ENCODE data around the gene DEFB121.
"Not testable (repeated sequence)": the region's sequence is repeated elsewhere in the genome, so short reads cannot be mapped to it uniquely, and the experiment has no call there.

DEFB121 gene, protein sequence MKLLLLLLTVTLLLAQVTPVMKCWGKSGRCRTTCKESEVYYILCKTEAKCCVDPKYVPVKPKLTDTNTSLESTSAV
- total RNA-seq: 0 reads per million in 2 donors

- DNase-seq: no peak
Observed at GRCh38 chr20:31406115-31406514, at the start of gene DEFB121. DEFB121 (minus strand) TSS chr20:31406215; CDS start chr20:31406152, 63 bp downstream.

GRCh38 chr20:31454361-31454760 is 48.3 kb upstream of the DEFB121 start:
- no peak for DNase-seq

DNA sequence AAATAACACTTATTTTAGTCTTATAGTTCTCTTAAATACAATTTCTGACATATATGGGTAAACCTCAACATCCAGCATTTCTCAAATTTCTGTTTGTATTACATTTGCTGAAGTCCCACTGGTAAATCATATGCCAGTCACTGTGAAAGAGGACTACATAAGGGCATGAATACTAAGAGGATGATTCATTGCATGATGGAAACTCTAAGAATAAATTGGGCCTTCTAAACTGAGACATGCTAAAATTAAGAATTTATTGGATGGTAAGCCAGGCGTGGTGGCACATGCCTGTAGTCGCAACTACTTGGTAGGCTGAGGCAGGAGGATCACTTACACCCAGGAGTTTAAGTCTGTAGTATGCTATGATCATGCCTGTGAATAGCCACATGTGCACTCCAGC is 46.6 kb upstream of the DEFB121 start:
- no peak for DNase-seq

DNA sequence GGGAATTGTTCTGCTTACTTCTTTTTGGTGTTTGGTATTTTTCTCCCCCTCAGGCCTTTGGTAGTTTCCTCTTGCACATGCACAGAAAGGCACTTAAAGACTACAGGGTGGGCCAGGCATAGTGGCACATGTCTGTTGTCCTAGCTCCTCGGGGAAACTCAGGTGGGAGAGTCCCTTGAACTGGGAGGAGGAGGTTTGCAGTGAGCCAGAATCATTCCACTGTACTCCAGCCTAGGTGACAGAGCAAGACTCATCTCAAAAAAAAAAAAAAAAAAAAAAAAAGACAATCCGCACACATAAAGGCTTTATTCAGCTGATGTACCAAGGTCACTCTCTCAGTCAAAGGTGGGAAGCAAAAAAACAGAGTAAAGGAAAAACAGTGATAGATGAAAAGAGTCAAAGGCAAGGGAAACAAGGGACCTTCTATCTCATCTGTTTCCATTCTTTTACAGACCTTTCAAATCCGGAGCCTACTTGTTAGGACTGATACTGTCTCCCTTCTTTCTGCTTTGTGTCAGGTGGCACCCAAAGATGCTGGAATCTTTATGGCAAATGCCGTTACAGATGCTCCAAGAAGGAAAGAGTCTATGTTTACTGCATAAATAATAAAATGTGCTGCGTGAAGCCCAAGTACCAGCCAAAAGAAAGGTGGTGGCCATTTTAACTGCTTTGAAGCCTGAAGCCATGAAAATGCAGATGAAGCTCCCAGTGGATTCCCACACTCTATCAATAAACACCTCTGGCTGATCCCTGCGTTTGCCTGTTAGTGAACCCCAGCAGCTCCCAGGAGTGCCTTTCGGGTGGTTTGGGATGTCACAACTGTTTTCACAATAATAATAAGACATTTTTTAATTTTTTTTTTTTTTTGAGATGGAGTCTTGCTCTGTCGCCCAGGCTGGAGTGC is 43.7 kb upstream of the DEFB121 start:
- no peak for DNase-seq

DNA sequence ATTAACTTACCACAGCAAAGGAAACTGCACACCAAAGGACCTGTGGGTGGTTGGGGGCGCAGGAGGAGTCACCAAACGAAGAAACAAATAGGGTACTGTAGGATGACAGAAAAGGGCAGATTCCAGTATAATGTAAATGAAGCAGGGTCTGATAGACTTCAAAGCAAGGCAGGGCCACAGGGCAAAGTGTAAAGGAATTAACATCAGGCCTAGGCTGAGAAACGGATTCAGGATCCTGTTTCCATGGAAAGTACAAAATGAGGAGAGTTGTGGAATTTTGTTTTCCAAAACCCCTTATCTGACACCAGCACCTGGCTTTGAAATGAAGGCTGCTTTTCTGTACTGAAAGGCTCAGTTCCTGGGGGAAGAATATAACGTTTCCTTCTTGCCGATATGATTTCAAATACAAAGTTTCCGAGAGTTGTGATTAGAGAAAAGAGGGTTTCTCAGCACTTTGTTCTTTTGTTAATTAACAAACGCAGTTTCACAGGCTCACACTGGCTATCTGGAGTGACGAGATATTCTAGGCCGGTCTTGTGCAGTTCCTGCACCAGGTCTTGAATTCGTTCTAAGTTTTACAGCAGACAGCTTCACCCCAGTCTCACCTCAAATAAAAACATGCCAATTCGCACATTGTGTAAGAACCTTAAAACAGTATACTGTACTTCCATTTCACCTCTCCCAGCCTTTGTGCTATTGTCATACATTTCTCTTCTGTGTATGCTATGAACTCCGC is 40.2 kb upstream of the DEFB121 start:
- no peak for DNase-seq

- no peak for DNase-seq
Observed at GRCh38 chr20:31440012-31440659, 34.1 kb upstream of the DEFB121 start, which contains the start of gene DEFB123. DEFB123 (plus strand) TSS chr20:31440632; CDS start chr20:31440699, 67 bp downstream.

DNA sequence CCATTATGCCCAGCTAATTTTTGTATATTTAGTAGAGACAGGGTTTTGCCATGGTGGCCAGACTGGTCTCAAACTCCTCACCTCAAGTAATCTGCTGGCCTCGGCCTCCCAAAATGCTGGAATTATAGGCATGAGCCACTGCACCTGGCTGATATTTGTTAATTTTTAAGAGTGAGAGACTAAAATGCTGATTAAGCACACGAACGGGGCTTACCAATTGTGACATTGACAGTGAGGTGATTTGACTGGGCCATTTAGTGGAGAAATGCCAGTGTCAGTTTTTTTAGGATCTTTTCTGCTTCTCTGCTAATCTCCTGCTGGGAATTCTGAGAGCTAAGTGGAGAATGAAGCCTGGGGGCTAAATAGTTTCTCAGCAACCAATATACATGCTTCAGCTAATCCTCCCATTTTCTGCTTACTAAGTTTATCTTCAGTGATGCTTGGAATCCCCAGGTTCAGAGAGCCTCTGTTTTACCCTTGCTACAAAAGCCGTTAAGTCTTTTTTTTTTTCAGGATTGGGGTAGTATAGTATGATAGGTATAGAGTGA is 24.6 kb upstream of the DEFB121 start:
- DNase-seq: no peak

- DNase-seq: not testable (repeated sequence)
Observed at GRCh38 chr20:31427576-31427975, 21.6 kb upstream of the DEFB121 start.

- DNase-seq: not testable (repeated sequence)
Observed at GRCh38 chr20:31426891-31427551, 21.0 kb upstream of the DEFB121 start.

GRCh38 chr20:31425797-31426196 is 19.8 kb upstream of the DEFB121 start:
- DNase-seq: no peak

GRCh38 chr20:31418307-31418706 is 12.3 kb upstream of the DEFB121 start:
- DNase-seq: no peak

DNA sequence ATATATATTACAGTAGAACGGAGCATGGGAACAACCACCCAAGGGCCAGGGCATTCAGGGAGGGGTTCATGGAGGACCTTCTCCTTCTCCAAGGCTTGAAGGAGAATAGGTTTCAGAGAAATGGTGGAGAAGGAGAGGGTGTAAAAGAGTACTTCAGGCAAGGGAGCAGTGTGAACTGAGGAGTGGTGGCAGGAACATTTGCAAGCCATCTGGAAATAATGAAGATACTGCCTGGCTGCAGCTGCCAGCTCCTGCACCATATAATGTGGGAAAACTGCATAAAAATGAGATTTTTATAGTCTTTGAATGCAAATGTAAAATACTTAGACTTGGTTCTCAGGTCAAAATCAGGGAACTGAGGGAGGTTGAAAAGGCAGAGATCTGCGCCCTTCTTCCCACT is 9.6 kb upstream of the DEFB121 start:
- DNase-seq: no peak

GRCh38 chr20:31414381-31414780 is 8.4 kb upstream of the DEFB121 start:
- DNase-seq: no peak

DNA sequence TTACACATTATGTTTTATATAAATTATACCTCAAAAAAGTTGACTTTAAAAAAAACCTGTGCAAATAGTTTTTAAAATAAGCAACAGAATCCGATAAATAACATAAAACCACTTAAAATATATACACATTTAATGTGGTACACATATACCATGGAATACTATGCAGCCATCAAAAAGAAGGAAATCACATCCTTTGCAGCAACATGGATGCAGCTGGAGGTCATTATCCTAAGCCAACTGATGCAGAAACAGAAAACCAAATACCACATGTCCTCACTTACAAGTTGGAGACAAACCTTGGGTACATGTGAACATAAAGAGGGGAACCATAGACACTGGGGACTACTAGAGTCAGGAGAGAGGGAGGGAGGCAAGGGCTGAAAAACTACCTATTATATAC is 4.0 kb upstream of the DEFB121 start:
- DNase-seq: no peak

- no peak for DNase-seq
Observed at GRCh38 chr20:31403886-31404285, 2.1 kb downstream of the DEFB121 start.

DNA sequence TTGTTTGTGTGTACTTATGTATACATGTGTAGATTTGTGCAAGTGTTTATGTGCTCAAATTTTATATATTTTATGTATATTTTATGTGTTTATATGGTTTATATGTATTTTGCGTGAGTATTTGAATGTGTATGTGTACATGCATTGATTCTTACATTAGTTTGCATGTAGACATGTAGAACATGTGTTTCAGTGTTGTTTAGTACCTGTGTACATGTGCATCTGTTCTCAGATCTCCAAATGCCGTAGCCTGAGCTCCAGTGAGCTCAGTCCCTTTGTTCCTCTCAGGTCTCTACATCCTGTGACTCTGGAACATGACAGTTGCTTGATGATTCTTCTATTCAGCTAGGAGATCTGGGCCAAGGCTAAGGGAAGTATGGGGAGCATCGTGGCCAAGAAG is 11.1 kb downstream of the DEFB121 start:
- no peak for DNase-seq

DNA sequence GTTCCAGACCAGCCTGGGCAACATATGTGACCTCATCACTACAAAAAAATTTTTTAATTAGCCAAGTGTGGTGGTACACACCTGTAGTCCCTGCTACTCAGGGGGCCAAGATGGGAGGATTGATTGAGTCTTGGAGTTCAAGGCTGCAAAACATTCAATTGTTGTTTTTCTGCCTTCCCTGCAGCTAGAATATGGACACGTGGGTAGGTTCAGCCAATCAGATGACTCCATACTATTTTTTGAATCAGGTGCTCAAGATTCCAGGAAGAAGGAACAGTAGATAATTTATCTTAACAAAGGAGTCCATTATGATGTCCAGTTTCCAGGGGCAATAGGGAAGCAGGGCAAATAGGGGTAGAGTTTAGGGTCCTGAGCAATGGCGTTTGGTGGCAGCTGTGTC is 13.2 kb downstream of the DEFB121 start:
- no peak for DNase-seq

DNA sequence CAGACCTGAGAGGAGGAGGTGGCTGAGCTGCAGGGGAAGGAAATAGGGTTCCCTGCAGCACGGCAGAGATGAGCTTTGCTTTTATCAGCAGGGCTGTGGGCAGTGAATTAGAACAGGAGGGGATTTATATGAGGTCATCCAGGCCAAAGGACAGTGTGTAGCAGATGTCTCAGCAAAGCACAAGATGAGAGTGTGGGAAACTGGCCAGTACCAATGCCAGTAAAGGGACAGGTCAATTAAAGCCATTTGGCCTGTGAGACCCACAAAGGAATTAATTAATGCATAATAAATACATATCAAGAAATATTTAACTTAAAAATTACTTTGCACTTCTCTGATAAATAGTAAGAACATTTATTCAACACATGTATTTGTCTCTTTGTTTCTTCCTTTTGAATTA is 15.5 kb downstream of the DEFB121 start, which contains the start of gene DEFB119:
Gene DEFB119 (minus strand): TSS at position 101 of the 400 bp plus-strand sequence. CDS start 107 bp downstream, outside the sequence.
- no peak for DNase-seq

DNA sequence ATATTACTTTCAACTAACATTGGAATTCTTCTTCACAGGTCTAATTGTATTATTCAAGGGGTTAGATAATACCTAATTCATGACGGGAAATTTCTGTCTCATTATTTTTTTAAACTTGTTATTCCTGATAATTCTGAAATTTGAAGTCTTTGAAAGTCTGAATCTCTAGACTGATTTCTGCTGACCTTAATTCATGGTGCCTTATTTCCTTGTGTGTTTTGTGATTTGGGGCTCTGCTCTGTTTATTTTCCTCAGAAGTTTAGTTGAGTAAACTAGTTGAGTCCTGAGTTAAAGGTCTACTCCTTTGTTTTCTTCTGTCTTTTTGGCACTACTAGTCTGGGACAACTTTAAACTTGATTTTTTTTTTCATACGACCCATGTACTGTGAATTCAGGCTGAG is 31.7 kb downstream of the DEFB121 start:
- no peak for DNase-seq

DNA sequence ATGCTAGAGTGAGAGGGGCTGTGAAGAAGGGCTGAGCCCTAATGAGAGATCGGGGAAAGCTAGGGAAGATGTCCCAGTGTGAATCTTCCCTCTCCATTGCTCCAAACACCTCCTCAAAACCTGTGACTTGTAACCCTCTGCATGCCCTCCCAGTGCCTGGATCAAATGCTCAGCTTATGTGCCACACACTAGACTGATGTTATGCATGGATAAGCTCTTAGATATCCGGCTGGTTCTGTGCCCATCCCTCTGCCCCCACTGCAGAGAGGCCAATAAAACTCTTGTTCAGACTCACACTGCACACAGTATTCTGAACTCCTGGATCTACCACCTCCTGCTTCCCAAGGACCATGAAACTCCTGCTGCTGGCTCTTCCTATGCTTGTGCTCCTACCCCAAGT is 37.7 kb downstream of the DEFB121 start, which contains the start of gene DEFB118:
Gene DEFB118 (plus strand): TSS at position 301 of the 400 bp plus-strand sequence. CDS start 50 bp downstream, at position 351.
- no peak for DNase-seq

DNA sequence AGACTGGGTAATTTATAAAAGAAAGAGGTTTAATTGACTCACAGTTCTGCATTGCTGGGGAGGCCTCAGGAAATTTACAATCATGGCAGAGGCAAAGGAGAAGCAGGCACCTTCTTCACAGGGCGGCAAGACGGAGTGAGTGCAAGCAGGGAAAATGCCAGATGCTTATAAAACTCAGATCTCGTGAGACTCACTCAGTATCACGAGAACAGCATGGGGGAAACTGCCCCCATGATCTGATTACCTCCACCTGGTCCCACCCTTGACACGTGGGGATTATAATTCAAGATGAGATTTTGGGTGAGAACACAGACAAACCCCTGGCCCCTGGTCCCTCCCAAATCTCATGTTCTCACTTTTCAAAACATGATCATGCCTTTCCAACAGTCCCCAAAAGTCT is 41.7 kb downstream of the DEFB121 start:
- not testable (repeated sequence) for DNase-seq

DNA sequence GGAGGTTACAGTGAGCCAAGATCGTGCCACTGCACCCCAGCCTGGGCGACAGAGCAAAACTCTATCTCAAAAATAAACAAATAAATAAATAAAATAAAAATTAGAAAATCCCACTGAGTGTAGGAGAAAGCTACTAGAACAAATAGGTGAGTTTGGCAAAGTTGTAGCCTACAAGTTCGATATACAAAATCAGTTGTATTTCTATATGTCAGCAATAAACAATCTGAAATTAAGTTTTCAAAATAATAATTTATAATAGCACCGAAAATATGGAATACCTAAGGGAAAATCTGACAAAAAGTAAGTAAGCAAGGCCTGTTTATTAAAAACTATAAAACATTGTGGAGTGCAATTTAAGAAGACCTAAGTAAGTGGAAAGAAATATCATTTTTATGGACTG is 42.7 kb downstream of the DEFB121 start:
- no peak for DNase-seq

Data from activated gamma-delta T cell (primary cell).